Colonic mucosa (tissue), 4 donors: ENCODE data around the gene TRIM27. TPM values are rescaled to one million over a fixed set of nuclear protein-coding genes. Genes with fewer than 3 reads are reported as not detected.

Experiments used
- DNase-seq: peaks from one replicate; pipeline ENCODE4 v3.0.0-alpha.2; 2020
- H3K27ac ChIP-seq: fragments of 200-600 bp; one replicate; pipeline ENCODE4 v1.8.0; 2021
- H3K27me3 ChIP-seq: fragments of 200-600 bp; one replicate; pipeline ENCODE4 v1.8.0; 2021
- H3K36me3 ChIP-seq: fragments of 200-600 bp; one replicate; pipeline ENCODE4 v1.8.0; 2021
- H3K4me1 ChIP-seq: fragments of 200-600 bp; one replicate; pipeline ENCODE4 v1.8.0; 2021; ENCODE audit warnings: mild to moderate bottlenecking
- H3K4me3 ChIP-seq: fragments of 200-600 bp; one replicate; pipeline ENCODE4 v1.8.0; 2021
- H3K9ac ChIP-seq, 2 donors: one replicate each; pipeline ENCODE4 v1.7.0; 2013; ENCODE audit warnings: control low read depth in 2 of 2, low read depth in 2 of 2, low read length in 2 of 2
- H3K9me3 ChIP-seq: fragments of 200-600 bp; one replicate; pipeline ENCODE4 v1.8.0; 2021
- intact Hi-C: fragments of 100-400 bp; cut with DNase I; formaldehyde crosslinking; loops from one replicate; pipeline ENCODE4 v1.14.1; 2022
- total RNA-seq, 2 donors: library from RNA; stranded (reverse); fragmentation: NEBNext Ultra II Directional in 1 of 2; extraction: Animal tissue kit (Norgen Biotek cat#: 25700) in 1 of 2; gene quantifications; one replicate each; pipeline ENCODE4 v1.2.1, GENCODE V29; 2021
- TF ChIP-seq, protein P1 (sequence below): fragments of 200-600 bp; IDR thresholded peaks from one replicate; pipeline ENCODE4 v1.8.0; 2022; ENCODE audit warnings: antibody characterized with exemption, mild to moderate bottlenecking
- donor health status: healthy.
- donor health status: DM: no; HTN: no; CAD: no.
- donor health status: DM: no; HTN: no; CAD: no.

TRIM27 gene
- total RNA-seq, 2 donors from 2014 or later: 26.9 to 47.7 TPM

DNA sequence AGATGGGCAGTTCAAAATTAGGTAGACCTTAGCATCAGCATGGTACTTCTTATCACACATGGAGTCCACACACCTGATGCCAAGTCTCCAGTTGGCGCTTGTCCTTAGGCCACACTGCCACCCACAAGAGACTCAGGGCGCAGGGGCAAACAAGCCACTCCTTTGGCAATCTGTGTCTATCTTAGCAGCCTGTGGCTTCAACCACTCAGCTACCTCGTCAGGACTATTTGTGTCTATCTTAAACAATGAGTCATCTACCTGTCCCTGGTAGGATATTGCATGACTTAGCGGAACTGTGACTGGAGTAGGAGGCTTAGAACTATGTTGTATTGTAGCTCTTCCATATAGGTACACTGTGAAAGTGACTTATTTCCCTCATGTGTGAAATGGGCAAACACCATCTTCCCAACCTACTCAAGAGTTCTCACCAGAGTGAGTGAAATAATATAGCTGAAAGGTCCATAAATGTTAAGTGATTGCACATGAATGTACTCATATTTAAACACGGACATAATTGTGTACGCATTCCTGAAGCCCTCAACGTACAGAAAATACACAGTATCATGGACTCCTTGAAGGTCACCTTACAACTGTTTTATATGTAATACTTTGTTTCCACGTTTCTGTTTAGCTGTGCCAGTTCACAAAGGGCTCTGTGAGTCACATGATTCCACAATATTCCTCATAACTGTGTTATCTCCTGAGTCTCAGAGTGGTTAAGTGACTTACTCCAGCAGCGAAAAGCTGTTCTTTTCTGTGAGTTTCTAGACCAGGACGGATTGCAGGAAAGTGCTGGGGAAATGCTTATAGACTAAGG is 1.6 kb downstream of the TRIM27 start:
- peak; percentile 64 for DNase-seq
- TF ChIP-seq, protein P1, sequence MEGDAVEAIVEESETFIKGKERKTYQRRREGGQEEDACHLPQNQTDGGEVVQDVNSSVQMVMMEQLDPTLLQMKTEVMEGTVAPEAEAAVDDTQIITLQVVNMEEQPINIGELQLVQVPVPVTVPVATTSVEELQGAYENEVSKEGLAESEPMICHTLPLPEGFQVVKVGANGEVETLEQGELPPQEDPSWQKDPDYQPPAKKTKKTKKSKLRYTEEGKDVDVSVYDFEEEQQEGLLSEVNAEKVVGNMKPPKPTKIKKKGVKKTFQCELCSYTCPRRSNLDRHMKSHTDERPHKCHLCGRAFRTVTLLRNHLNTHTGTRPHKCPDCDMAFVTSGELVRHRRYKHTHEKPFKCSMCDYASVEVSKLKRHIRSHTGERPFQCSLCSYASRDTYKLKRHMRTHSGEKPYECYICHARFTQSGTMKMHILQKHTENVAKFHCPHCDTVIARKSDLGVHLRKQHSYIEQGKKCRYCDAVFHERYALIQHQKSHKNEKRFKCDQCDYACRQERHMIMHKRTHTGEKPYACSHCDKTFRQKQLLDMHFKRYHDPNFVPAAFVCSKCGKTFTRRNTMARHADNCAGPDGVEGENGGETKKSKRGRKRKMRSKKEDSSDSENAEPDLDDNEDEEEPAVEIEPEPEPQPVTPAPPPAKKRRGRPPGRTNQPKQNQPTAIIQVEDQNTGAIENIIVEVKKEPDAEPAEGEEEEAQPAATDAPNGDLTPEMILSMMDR: no peak
- H3K9me3 ChIP-seq: no peaks in the 10 kb centered on the region
- H3K27me3 ChIP-seq: no peaks in the 10 kb centered on the region
- H3K36me3 ChIP-seq: peaks cover 12% of the 10 kb centered on the region
- peak overlapping the region; percentile 97 for H3K27ac ChIP-seq
- H3K4me3 ChIP-seq: peak overlapping the region; percentile 95
- H3K9ac ChIP-seq: peak overlapping the region; percentile 84 to 95
- intact Hi-C loops: no loop called here
- peaks cover 7% of the 10 kb centered on the region for H3K4me1 ChIP-seq

- intact Hi-C loops: no loop called here
- TF ChIP-seq, protein P1: no peak
- no peak overlapping the region for H3K27ac ChIP-seq
- no peaks in the 10 kb centered on the region for H3K9me3 ChIP-seq
- DNase-seq: no peak
- H3K36me3 ChIP-seq: peaks cover 12% of the 10 kb centered on the region
- H3K4me3 ChIP-seq: no peak overlapping the region
- H3K9ac ChIP-seq: no peak overlapping the region
- no peaks in the 10 kb centered on the region for H3K27me3 ChIP-seq
- H3K4me1 ChIP-seq: peaks cover 7% of the 10 kb centered on the region
These were observed 3.5 kb downstream of the TRIM27 start for GRCh38 chr6:28920281-28920680.

GRCh38 chr6:28914941-28915340 is 8.8 kb downstream of the TRIM27 start:
- no peak for DNase-seq
- Histone ChIP-seq H3K9me3 (no peaks in the 10 kb centered on the region), H3K27ac (no peak overlapping the region), H3K36me3 (peaks cover 6% of the 10 kb centered on the region), H3K27me3 (no peaks in the 10 kb centered on the region), H3K4me3 (no peak overlapping the region), H3K4me1 (no peaks in the 10 kb centered on the region), H3K9ac (no peak overlapping the region)
- TF ChIP-seq, protein P1: no peak
- intact Hi-C loops: no loop called here

- Histone ChIP-seq H3K27ac (no peak overlapping the region), H3K4me1 (no peaks in the 10 kb centered on the region), H3K27me3 (no peaks in the 10 kb centered on the region), H3K9ac (no peak overlapping the region), H3K36me3 (peaks cover 13% of the 10 kb centered on the region), H3K4me3 (no peak overlapping the region), H3K9me3 (no peaks in the 10 kb centered on the region)
- no peak for DNase-seq
- TF ChIP-seq, protein P1: no peak
- intact Hi-C loops: no loop called here
These were observed 12.7 kb downstream of the TRIM27 start for GRCh38 chr6:28910901-28911690.

GRCh38 chr6:28907394-28907793 is 16.4 kb downstream of the TRIM27 start:
- Histone ChIP-seq H3K27ac (no peak overlapping the region), H3K9ac (no peak overlapping the region), H3K4me3 (no peak overlapping the region), H3K9me3 (no peaks in the 10 kb centered on the region), H3K27me3 (no peaks in the 10 kb centered on the region), H3K4me1 (no peaks in the 10 kb centered on the region), H3K36me3 (peaks cover 24% of the 10 kb centered on the region)
- TF ChIP-seq, protein P1: no peak
- DNase-seq: no peak
- intact Hi-C loops: no loop called here
